Muscle of back (tissue), 11 donors: ENCODE measurements around the gene CST6. TPM values are rescaled to one million over a fixed set of nuclear protein-coding genes. Genes with fewer than 3 reads are reported as not detected.
"Not testable (repeated sequence)": the region's sequence is repeated elsewhere in the genome, so short reads cannot be mapped to it uniquely, and the experiment has no call there.

Source experiments
- DNase-seq, 3 donors: peaks; one replicate each; pipeline versions ENCODE4 v3.0.0 to v3.0.0-alpha.2; 2013
- polyA plus RNA-seq, 10 donors: library from polyadenylated mRNA; unstranded; fragments of 120-200 nt; gene quantifications; one replicate each; pipeline ENCODE4 v1.2.1, GENCODE V29; 2013; ENCODE audit not compliant: insufficient read length in 10 of 10

CST6 gene
- polyA plus RNA-seq, 10 donors, result not detected

DNA sequence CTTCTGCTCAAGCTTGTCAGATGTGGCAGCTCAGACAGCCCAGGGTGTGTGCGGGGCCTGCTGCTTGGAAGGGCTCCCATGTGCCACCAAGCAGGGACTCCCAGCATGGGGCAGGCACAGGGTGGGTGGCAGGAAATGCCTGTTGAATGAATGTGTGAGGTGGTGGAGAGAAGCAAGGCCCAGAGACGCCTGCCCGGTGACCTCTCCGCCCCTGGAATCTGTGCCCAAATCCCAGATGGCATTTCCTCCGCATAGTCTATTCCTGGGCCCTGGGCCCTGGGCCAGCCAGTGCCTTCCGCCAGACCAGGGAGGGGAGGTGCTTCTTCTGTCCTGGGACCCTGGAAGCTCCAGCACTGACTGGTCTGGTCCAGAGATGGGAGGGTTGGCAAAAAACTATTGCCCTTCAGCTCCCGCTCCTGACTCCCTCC, 3.7 kb downstream of the CST6 start:
- no peak for DNase-seq

- no peak for DNase-seq
Measured at GRCh38 chr11:66015936-66016792, 4.4 kb downstream of the CST6 start.

- DNase-seq, result no peak
Measured at GRCh38 chr11:66016793-66017177, 5.0 kb downstream of the CST6 start.

DNA sequence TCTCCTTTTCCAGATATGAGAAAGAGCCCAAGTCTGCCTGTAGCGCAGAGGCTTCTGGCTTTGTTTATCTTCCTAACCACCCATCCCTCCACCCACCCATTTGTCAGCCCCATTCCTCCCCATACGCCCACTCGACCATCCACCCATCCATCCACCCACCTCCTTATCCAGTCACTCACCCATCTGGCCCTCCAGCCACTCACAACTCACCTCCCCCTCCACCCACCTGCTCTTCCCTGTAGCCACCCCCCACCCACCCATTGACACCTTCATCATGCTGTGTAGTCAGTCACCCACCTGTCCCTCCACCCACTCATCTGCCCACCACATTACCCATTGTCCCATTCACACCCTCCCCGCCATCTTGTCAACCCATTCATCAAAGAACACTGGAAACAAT, 5.5 kb downstream of the CST6 start:
- DNase-seq, result no peak

DNA sequence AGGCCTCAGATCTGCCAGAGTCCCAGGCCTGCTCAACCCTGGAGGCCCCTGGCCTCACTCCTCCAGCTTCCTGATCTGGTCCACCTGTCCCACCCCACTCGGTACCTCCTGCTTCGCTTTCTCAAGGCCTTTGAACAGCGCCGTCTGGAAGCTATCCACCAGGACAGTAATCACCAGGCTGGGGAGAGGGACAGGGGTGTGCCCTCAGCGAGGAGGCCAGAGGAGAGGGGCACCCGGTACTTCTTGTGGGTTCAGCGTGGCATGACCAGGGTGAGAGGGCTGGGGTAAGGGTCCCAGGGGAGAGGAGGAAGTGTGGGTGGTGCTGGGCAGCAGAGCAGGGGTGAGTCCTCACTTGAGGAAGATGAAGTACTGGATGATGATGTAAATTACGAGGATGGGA, 8.4 kb downstream of the CST6 start:
- DNase-seq, result no peak

DNA sequence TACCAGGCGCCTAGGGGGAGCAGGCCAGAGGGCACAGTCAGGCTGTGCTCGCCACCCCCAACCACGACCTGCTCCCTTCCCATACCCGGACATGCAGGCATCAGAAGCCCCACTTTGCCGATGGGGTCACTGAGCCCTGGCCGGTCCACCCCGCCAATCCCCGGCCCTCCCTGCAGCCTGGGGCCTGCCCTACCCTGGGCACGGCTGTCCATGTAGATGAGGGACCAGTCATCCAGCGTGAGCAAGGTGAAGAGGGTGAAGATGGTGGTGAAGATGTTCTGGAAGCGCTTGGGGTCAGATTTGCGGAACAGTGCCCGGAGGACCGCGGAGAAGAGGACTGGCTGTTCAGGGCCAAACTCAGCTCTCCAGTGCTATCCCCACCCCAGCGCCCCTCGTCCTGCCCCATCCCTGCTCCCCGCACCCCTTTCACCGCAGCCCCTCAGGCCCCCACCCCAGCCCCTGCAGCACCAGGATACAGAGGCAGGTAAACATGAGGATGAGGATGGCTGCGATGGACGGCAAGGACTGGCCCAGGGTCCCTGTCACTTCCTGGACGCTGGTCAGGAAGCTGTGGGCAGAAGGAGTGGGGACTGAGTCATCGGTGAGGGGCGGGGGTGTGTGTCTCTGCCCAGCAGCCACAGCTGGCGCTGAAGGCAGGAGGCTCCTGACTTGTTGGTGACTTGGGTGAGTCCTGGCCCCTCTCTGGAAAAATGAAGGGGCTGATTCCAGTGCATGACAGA, 9.0 kb downstream of the CST6 start:
- no peak for DNase-seq

DNA sequence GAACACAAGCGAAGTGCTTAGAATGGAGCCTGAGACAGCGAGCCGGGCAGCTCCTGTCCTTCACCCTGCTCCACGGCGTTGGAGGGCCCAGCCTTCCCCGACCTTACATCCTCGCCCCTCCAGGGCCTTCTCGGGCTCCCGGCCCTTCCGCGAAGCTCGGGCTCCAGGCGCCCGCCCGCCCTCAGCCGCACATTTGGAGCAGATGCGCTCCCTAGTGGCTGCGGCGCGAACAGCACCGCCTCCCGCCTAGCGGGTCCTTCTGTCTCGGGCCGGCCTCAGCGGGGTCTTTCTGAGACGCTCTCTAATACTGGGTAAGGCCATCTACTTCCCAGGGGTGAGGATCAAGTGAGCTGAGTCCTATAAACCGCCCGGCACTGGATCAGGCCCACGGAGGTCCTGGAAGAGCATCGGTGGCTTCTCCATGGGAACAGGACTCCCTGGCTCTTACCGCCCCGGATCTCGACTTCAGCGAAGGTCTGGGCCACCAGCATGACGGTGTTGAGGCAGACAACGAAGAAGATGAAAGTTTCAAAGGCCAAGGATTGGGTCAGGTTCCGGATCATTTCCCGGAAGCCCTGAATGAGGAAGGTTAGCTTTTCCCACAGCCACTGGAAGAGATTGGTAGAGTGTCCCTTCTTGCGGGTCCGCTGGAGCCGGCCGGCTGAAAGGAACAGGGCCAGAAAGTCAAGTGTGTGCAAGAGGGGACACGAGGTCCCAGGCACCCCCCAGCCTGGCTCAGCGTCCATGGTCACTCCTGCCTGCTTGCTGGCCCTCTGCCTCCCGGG, 10.8 kb downstream of the CST6 start:
- DNase-seq, result peak; percentile 35 to 83 (median 55)

- not testable (repeated sequence) for DNase-seq
Measured at GRCh38 chr11:66023186-66023440, 11.3 kb downstream of the CST6 start.

GRCh38 chr11:66026017-66026529, 14.3 kb downstream of the CST6 start, which contains the start of gene CATSPER1:
TSS of gene CATSPER1 (minus strand) at chr11:66026479. CDS start at chr11:66026379, 100 bp downstream.
- DNase-seq, result no peak

DNA sequence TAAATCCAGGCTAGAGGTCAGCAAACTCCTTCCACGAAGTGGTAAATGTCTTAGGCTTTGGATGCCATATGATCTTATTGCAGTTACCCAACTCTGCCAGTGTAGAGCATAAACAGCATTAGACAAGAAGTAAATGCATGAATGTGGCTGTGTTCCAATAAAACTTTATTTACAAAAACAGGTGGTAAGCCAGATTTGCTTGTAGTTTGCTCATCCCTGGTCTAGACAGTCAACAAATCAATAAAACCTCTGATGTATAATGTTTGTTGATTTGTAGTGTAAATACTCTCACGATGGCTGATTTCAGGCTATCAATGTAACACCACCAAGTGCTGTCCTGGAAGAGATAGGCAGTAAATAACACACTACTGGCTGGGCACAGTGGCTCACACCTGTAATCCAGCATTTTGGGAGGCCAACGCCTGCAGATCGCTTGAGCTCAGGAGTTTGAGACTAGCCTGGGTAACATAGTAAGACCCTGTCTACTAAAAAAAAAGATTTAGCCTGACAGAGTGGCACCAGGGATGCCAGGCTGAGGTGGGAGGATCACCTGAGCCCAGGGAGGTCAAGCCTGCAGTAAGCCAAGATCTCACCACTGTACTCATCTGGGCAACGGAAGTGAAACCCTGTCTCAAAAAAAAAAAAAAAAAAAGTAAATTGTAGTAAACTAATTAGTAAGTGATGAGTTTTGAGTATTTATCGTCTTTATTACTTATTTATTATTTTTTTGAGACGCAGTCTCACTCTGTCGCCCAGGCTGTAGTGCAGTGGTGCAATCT, 21.3 kb downstream of the CST6 start:
- no peak for DNase-seq

- no peak for DNase-seq
Measured at GRCh38 chr11:66035653-66036333, 24.0 kb downstream of the CST6 start.

DNA sequence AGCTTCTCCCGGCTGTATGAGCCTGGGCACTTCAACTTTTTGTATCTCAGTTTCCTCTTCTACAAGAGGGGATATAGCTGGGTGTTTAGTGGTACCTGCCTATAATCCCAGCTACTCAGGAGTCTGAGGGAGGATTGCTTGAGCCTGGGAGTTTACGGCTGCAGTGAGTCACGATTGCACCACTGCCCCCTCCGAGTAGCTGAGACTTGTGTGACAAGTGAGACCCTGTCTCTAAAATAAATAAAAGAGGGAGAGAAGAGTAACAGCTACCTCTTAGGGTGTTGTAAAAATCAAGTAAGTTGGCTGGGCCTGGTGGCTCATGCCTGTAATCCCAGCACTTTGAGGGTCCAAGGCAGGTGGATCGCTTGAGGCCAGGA, 24.5 kb downstream of the CST6 start:
- no peak for DNase-seq

GRCh38 chr11:66037327-66037726, 25.5 kb downstream of the CST6 start:
- no peak for DNase-seq

GRCh38 chr11:66039765-66040164, 28.0 kb downstream of the CST6 start:
- no peak for DNase-seq

GRCh38 chr11:66042227-66042995, 30.6 kb downstream of the CST6 start:
- no peak for DNase-seq

GRCh38 chr11:66042996-66043906, 31.4 kb downstream of the CST6 start:
- no peak for DNase-seq

DNA sequence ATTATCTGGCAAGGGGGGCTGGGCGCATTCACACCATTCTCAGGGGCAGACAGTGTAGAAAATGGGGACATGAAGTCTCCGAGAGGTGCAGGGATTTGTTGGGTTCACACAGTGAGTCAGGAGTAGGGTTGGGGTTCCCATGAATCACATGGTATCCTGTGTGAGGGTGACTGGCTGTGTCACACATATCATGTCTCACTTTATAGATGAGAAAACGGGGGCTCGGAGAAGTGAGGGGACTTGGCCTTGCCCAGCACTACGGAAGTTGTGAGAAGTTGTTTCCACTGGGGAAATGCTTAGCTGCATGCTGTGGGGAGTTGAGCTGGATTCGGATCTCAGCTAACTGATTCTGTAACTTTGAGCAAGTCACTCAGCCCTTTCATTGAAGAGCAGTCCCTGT, 32.9 kb downstream of the CST6 start:
- DNase-seq, result no peak

DNA sequence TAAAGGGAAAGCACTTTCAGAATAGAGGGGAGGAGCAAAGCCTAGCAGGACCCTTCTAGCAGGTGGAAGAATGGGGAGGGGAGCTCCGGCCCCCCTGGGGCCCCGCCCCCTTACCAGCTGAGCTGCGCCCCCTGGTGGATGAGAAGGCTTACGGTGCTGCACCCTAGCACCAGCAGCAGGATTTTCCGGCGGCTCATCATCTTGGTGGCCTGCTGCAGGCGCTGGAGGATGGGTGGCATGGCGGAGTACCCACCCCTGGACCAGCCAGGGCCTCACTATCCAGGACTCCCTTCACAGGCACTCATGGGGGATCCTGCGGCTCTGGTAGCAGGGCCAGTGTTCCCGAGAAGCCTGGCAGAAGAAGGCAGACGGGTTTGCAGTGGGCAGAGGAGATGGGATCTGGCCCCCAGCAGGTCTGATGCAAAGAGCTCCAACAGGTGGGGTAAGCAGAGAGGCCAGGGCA, 33.4 kb downstream of the CST6 start:
- DNase-seq, result peak; percentile 47 to 81 (median 80)

- DNase-seq, result no peak
Measured at GRCh38 chr11:66046901-66047300, 35.1 kb downstream of the CST6 start.
